ENCODE results near the gene ELAC2.

DNA sequence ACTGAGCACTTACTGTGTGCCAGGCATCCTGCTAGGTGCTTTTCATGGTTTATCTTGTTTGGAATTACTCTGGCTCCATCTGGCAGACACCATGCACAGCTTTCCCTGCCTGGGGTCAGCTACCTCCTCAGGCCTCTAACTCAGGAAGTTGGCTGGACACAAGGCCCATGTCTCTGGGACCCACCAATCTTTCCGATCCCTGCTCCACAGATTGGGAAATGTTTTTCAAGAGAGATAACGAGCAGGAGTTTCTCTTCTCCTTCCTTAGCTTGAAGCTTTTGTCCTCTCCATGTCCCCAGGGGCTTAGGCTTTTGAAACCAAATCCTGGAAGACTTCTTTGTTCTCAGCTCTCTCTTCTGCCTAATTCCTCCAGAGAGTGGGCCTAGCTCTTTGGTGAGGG is 11.5 kb upstream of the ELAC2 start:
- TF ChIP-seq, protein P1, sequence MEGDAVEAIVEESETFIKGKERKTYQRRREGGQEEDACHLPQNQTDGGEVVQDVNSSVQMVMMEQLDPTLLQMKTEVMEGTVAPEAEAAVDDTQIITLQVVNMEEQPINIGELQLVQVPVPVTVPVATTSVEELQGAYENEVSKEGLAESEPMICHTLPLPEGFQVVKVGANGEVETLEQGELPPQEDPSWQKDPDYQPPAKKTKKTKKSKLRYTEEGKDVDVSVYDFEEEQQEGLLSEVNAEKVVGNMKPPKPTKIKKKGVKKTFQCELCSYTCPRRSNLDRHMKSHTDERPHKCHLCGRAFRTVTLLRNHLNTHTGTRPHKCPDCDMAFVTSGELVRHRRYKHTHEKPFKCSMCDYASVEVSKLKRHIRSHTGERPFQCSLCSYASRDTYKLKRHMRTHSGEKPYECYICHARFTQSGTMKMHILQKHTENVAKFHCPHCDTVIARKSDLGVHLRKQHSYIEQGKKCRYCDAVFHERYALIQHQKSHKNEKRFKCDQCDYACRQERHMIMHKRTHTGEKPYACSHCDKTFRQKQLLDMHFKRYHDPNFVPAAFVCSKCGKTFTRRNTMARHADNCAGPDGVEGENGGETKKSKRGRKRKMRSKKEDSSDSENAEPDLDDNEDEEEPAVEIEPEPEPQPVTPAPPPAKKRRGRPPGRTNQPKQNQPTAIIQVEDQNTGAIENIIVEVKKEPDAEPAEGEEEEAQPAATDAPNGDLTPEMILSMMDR (IDR thresholded peaks at IDR 0.05), result no peak
- no peak for TF ChIP-seq POLR2A (IDR thresholded peaks at IDR 0.05)
